ENCODE results near the gene RAET1E.
"Not testable (repeated sequence)": the region's sequence is repeated elsewhere in the genome, so short reads cannot be mapped to it uniquely, and the experiment has no call there.

Gene RAET1E

DNA sequence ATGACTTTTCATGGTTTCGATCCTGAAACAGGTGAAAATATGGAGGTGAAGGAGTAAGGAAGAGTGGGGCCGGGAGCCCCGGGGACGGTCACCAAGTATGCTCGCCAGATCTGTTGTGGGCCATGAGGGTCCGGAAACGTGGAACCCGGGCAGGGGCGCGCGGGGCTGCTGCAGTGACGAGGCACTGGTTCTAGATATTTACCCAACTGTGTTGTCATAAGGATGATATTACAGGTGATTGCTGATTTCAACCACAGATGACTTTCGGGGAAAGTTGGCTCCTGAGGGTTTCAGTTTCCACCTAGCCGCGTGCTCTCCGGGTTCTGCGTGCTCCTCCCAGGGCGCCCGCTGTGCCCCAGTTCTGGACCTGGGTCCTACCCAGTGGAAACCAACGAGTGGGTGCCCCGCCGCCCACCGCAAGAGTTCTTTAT, 12.8 kb upstream of the RAET1E start:
- in situ Hi-C loops (cut with HindIII; ENCODE audit: low sequenced_read_pairs) = no loop called here

GRCh38 chr6:149909701-149910470, 12.0 kb upstream of the RAET1E start:
- in situ Hi-C loops (cut with HindIII; ENCODE audit: low sequenced_read_pairs) = no loop called here

DNA sequence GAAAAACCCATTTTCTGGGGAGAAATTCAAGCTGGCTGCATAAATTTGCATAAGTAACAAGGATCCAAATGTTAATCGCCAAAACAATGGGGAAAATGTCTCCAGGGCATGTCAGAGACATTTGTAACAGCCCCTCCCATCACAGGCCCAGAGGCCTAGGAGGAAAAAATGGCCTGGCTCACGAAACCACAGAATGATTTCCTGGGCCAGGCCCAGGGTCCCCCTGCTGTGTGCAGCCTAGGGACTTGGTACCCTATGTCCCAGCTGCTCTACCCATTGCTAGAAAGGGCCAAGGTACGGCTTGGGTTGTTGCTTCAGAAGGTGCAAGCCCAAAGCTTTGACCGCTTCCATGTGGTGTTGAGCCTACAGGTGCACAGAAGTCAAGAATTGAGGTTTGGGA, 10.6 kb upstream of the RAET1E start:
- in situ Hi-C loops (cut with HindIII; ENCODE audit: low sequenced_read_pairs) = not testable (repeated sequence)

DNA sequence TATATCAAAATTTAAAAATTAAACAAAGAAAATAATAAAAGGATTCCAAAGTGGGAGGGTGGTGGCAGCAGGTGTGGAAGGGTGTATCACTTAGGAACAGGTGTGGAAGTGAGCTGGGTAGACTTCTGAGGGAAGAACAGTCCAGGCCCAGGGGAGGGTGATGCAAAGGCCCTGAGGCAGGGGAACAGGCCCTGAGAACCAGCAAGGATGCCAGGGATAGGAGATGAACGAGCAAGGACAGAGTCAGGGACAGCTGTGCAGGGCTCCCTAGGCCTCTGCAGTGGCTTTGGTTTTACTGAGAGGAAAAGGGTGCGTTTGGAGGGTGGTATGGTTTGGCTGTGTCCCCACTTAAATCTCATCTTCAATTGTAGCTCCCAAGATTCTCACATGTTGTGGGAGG, 9.4 kb upstream of the RAET1E start:
- in situ Hi-C loops (cut with HindIII; ENCODE audit: low sequenced_read_pairs) = no loop called here

- in situ Hi-C loops (cut with HindIII; ENCODE audit: low sequenced_read_pairs) = no loop called here
Observed at GRCh38 chr6:149906405-149906804, 8.5 kb upstream of the RAET1E start.

- in situ Hi-C loops (cut with HindIII; ENCODE audit: low sequenced_read_pairs) = no loop called here
Observed at GRCh38 chr6:149905911-149906371, 8.0 kb upstream of the RAET1E start.

DNA sequence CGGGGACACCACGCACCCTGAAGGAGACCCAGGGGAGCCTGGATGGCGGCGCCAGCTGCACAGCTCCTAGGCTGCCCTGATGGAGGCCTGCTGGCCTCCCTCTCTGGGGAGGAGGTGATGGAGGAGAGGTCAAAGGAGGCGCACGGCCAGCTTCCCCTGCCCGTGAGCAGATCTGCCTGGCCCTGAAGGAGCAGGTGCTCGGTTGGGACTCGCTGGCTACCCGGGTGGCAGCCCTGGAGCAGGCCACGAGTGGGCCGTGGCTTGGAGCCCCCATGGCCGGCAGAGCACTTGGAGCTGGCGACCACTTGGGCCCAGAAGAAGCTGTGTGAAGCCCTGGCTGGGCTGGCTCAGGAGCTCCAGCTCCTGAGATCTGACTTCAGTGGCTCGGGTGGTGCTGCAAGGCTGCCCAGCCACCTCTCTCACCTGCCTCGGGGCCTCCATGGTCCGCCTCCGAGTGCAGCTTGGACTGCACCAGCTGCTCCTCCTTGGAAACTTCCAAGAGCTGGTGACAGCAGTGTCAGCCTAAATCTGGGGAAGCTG, 7.5 kb upstream of the RAET1E start:
- in situ Hi-C loops (cut with HindIII; ENCODE audit: low sequenced_read_pairs) = no loop called here

DNA sequence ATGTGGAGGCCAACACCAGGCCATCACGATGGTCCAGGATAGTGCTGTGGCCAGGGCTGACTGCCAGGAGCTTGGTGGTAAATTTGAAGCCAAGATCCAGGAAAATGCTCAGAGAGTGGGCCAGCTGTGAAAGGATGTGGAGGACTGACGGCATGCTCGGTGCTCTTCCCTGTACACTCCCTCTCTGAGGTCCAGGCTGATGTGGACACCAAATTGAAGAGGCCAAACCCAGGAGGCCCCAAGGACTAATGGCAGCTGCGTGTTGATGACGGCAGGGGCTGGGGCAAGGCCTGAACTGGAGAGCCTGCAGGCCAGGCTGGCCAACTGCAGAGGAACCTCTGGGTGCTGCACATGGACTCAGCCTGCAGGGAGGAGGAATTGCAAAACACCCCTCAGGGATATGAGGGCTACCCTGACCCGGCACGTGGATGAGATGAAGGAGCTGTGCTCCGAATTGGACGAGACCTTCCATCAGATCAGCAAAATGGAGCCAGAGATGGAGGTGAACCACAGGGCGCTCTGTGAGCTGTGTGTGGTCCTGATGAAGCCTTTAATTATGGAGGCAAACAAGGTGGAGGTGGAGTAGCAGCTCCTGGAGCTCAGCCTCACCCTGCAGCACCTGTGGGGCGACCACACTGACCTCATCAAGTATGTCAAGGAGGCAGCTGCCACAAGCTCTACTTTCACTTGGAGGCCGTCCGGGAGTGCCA, 6.9 kb upstream of the RAET1E start:
- in situ Hi-C loops (cut with HindIII; ENCODE audit: low sequenced_read_pairs) = no loop called here

GRCh38 chr6:149903938-149904611, 6.2 kb upstream of the RAET1E start:
- in situ Hi-C loops (cut with HindIII; ENCODE audit: low sequenced_read_pairs) = no loop called here

DNA sequence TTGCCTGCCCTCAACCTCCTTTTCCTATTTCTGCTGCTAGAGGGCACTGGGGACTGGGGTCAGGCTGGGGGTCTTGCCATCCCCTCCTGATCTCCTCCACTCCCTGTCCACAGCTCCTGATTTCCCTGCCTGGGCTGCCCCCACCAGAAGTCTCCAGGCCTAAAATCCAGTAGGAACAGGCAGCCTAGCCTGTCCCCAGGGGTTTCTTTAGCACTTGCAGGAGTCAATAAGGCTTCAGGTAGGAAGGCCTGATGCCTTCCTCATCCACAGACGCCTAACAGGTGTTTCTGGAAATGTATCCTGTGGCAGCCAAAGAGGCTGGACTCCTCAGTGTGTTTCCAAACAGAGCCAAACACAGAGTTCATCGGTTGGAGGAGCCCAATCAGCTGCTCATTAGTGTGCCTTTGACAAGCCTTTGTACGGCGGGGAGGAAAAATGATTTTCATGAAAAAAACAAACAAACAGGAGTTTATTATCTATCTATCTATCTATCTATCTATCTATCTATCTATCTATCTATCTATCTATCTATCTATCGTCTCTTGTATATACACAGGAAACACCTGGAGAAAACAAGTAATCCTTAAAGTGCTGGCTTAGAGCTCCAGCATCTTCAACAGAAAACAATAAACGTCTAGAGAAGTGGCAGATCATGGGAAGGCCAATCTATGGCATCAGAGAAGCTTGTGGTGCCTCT, 3.7 kb upstream of the RAET1E start:
- in situ Hi-C loops (cut with HindIII; ENCODE audit: low sequenced_read_pairs) = no loop called here

DNA sequence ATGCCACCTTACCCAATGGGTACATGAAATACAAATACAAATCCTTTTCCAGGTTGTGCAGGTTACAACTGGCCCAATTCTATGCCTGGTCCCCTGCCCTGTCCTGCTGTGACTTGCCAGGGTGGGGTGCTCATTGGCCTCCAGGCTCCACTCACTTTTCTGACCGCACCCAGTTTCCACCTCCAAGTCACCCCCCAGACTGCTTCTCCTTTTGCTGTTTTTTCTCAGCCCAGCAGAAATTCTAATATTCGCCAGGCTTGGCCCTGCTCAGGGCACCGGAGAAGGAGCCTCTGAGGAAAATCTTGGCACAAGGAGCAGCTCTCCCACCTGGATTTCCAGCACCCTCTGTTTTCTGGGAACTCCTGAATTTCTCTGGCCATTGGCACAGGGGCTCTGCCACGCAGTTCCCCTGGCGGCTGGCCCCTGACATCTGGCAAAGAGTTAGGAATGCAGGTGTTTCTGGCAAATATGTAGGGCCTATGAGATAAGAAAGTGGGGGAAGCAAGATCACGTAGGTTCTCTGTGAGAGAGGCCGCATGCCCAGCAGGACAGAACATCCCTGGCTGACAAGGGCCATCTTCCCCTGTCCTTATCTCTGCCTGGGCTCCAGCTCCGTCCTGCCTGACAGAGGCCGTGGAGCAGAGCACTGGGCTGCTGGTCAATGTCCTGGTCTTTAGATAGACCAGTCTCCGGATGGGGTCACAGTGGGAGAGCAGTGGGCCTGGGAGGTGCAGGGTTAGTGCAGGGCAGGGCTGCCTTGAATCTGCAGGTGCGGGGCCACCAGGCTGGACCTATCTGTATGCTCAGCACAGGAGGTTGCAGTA, 2.9 kb upstream of the RAET1E start:
- in situ Hi-C loops (cut with HindIII; ENCODE audit: low sequenced_read_pairs) = no loop called here

GRCh38 chr6:149899926-149900619, 2.2 kb upstream of the RAET1E start:
- in situ Hi-C loops (cut with HindIII; ENCODE audit: low sequenced_read_pairs) = no loop called here

DNA sequence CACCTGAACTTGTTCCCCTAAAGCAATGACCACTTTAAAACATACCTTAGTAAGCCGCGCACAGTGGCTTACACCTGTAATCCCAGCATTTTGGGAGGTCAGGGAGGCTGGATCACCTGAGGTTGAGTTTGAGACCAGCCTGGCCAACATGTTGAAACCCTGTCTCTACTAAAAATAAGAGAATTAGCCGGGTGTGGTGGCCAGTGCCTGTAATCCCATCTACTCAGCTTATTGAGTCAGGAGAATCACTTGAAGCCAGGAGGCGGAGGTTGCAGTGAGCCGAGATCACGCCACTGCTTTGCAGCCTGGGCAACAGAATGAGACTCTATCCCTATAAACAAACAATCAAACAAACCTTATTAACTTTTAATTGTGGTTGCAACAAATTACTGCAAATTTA, 1.6 kb upstream of the RAET1E start:
- in situ Hi-C loops (cut with HindIII; ENCODE audit: low sequenced_read_pairs) = no loop called here

DNA sequence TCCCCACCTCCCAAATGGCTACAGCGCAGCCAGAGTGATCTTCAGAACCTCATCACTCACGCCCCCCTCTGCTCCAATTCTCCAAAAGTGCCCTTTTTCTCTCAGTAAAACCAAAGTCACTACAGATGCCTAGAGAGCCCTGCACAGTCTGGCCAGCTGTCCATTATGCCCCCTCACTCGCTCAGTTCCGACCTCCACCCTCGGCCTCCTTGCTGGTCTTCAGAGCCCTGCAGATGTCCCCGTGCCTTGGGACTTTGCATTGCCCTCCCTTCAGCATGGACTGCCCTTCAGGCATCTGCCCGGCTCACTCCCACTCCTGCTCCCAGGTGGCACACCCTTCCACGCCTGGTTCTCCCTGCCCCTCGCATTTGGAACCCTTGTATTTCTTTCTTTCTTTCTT, 1.1 kb upstream of the RAET1E start:
- in situ Hi-C loops (cut with HindIII; ENCODE audit: low sequenced_read_pairs) = no loop called here

DNA sequence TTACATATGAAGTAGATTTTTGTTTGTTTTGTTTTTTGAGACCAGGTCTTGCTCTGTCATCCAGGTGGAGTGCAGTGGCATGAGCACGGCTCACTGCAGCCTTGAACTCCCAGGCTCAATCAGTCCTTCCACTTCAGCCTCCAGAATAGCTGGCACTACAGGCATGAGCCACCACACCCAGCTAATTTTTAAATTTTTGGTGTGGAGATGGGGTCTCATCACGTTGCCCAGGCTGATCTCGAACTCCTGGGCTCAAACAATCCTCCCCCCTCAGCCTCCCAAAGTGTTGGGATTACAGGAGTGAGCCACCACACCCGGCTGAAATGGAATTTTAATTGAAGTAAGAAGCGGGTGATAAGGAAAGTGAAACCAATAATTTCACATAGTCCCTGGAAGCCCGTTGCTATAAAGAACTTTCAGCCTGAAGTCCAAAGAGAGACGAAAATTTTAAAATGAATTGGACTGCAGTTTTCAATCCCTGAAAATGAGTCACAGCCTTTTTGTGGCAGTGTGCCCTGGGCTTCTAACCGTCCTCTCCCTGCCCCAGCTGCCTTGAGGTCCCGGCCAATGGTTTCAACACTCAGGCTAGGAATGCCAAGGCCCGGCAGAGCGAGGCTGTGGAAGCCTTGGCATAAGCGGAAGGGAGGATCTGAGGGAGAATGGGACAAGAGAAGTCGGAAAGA, 757 bp downstream of the RAET1E start:
- in situ Hi-C loops (cut with HindIII; ENCODE audit: low sequenced_read_pairs) = no loop called here

DNA sequence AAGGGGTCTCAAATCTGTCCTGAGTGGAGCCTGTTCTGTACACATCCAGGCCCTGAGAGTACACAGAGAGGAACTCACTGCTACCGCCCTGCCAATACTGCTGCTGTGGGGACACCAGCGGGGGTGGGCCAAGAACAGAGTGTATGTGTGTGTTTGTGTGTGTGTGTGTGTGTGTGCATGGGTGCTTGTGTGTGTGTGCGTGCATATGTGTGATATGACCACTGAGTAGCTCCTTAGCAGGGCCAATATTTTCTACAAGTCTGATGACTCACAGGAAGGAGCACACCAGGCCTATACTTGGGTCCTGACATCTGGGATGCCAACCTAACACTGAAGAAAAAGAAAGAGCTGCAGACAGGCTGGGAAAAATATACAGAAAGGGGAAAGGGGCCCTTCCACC, 1.4 kb downstream of the RAET1E start:
- in situ Hi-C loops (cut with HindIII; ENCODE audit: low sequenced_read_pairs) = no loop called here

- in situ Hi-C loops (cut with HindIII; ENCODE audit: low sequenced_read_pairs) = no loop called here
Observed at GRCh38 chr6:149895833-149896271, 2.1 kb downstream of the RAET1E start.

DNA sequence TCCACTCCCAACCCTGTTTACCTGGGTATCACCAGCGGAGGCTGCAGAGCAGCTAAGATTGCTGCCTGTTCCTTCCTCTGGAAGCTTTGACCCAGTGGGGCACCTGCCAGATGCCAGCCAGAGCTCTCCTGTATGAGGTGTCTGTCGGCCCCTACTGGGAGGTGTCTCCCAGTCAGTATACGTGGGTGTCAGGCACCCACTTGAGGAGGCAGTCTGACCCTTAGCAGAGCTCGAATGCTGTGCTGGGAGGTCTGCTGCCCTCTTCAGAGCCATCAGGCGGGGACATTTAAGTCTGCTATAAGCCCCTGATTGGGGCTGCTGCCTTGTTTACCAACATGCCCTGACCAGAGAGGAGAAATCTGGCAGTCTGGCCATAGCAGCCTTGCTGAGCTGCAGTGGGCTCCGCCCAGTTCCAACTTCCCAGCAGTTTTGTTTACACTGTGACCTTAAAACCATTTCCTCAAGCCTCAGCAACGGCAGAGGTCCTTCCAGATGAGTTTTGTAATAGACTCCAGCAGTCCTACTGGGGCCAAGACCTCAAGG, 2.8 kb downstream of the RAET1E start:
- in situ Hi-C loops (cut with HindIII; ENCODE audit: low sequenced_read_pairs) = no loop called here

DNA sequence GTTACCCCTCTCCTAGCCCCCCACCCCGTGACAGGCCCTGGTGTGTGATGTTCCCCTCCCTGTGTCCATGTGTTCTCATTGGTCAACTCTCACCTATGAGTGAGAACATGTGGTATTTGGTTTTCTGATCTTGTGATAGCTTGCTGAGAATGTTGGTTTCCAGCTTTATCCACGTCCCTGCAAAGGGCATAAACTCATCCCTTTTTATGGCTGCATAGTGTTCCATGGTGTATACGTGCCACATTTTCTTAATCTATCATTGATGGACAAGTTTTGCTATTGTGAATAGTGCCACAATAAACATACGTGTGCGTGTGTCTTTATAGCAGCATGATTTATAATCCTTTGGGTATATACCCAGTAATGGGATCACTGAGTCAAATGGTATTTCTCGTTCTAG, 6.0 kb downstream of the RAET1E start:
- in situ Hi-C loops (cut with HindIII; ENCODE audit: low sequenced_read_pairs) = not testable (repeated sequence)
